ENCODE data around the gene MRPL36. TPM values are rescaled to one million over a fixed set of nuclear protein-coding genes. Genes with fewer than 3 reads are reported as not detected.

The MRPL36 gene
- total and polyA plus RNA-seq, 3 experiments from 2014 or later: 80.1 to 97.3 (median 95.4) TPM

- Mint-ChIP-seq H3K4me3 (no peak overlapping the region), H3K27me3 (peaks cover 4 to 32% of the 10 kb centered on the region in 2 donors), H3K4me1 (no peaks in the 10 kb centered on the region), H3K27ac (no peak overlapping the region), H3K9me3 (no peaks in the 10 kb centered on the region), H3K36me3 (peaks cover 0 to 2% (median 0%) of the 10 kb centered on the region in 3 donors)
- POLR2A ChIA-PET: no interaction called here
- CTCF ChIA-PET: no interaction called here
- Histone ChIP-seq H3K27ac (ENCODE audit: low read depth, low read length) (no peak overlapping the region), H3K27me3 (ENCODE audit: insufficient read depth, low read length, poor library complexity, severe bottlenecking) (no peaks in the 10 kb centered on the region), H3K4me3 (ENCODE audit: low read length) (no peak overlapping the region), H3K9me3 (ENCODE audit: low read length) (no peaks in the 10 kb centered on the region), H3K4me1 (ENCODE audit: insufficient read depth, low read length) (no peaks in the 10 kb centered on the region), H3K36me3 (ENCODE audit: insufficient read depth, low read length) (no peaks in the 10 kb centered on the region)
- DNase-seq: no peak
Measured at GRCh38 chr5:1834721-1835429, 35.2 kb upstream of the MRPL36 start.

- Mint-ChIP-seq H3K36me3 (peaks cover 0 to 2% (median 0%) of the 10 kb centered on the region in 3 donors), H3K27me3 (peaks cover 2 to 24% of the 10 kb centered on the region in 2 donors), H3K4me1 (no peaks in the 10 kb centered on the region), H3K4me3 (no peak overlapping the region), H3K9me3 (no peaks in the 10 kb centered on the region), H3K27ac (no peak overlapping the region)
- DNase-seq: no peak
- ChIA-PET POLR2A (no interaction called here), CTCF (no interaction called here)
- no peaks in the 10 kb centered on the region for H3K9me3 ChIP-seq (ENCODE audit: low read length)
- H3K27ac ChIP-seq (ENCODE audit: low read depth, low read length): no peak overlapping the region
- no peak overlapping the region for H3K4me3 ChIP-seq (ENCODE audit: low read length)
- H3K27me3 ChIP-seq (ENCODE audit: insufficient read depth, low read length, poor library complexity, severe bottlenecking): no peaks in the 10 kb centered on the region
- H3K4me1 ChIP-seq (ENCODE audit: insufficient read depth, low read length): no peaks in the 10 kb centered on the region
- no peaks in the 10 kb centered on the region for H3K36me3 ChIP-seq (ENCODE audit: insufficient read depth, low read length)
Measured at GRCh38 chr5:1834022-1834551, 34.5 kb upstream of the MRPL36 start.

GRCh38 chr5:1833264-1834021 lies 33.8 kb upstream of the MRPL36 start:
- Mint-ChIP-seq H3K9me3 (no peaks in the 10 kb centered on the region), H3K27me3 (peaks cover 0 to 22% of the 10 kb centered on the region in 2 donors), H3K4me1 (no peaks in the 10 kb centered on the region), H3K27ac (no peak overlapping the region), H3K4me3 (no peak overlapping the region), H3K36me3 (peaks cover 0 to 2% (median 0%) of the 10 kb centered on the region in 3 donors)
- no peak for DNase-seq
- POLR2A ChIA-PET: no interaction called here
- Histone ChIP-seq H3K27me3 (ENCODE audit: insufficient read depth, low read length, poor library complexity, severe bottlenecking) (no peaks in the 10 kb centered on the region), H3K4me1 (ENCODE audit: insufficient read depth, low read length) (no peaks in the 10 kb centered on the region), H3K4me3 (ENCODE audit: low read length) (no peak overlapping the region), H3K9me3 (ENCODE audit: low read length) (no peaks in the 10 kb centered on the region), H3K27ac (ENCODE audit: low read depth, low read length) (no peak overlapping the region), H3K36me3 (ENCODE audit: insufficient read depth, low read length) (no peaks in the 10 kb centered on the region)
- CTCF ChIA-PET: no interaction called here

- peaks cover 0 to 19% of the 10 kb centered on the region in 2 donors for H3K27me3 Mint-ChIP-seq
- H3K4me1 Mint-ChIP-seq: no peaks in the 10 kb centered on the region
- H3K27ac ChIP-seq (ENCODE audit: low read depth, low read length): no peak overlapping the region
- ChIA-PET CTCF (no interaction called here), POLR2A (no interaction called here)
- H3K4me3 ChIP-seq (ENCODE audit: low read length): no peak overlapping the region
- H3K36me3 Mint-ChIP-seq: peaks cover 0 to 2% (median 0%) of the 10 kb centered on the region in 3 donors
- H3K27ac Mint-ChIP-seq: no peak overlapping the region
- no peaks in the 10 kb centered on the region for H3K9me3 ChIP-seq (ENCODE audit: low read length)
- H3K4me3 Mint-ChIP-seq: no peak overlapping the region
- H3K4me1 ChIP-seq (ENCODE audit: insufficient read depth, low read length): no peaks in the 10 kb centered on the region
- H3K9me3 Mint-ChIP-seq: no peaks in the 10 kb centered on the region
- no peak for DNase-seq
- H3K27me3 ChIP-seq (ENCODE audit: insufficient read depth, low read length, poor library complexity, severe bottlenecking): no peaks in the 10 kb centered on the region
- H3K36me3 ChIP-seq (ENCODE audit: insufficient read depth, low read length): no peaks in the 10 kb centered on the region
Measured at GRCh38 chr5:1832511-1833250, 33.0 kb upstream of the MRPL36 start.

DNA sequence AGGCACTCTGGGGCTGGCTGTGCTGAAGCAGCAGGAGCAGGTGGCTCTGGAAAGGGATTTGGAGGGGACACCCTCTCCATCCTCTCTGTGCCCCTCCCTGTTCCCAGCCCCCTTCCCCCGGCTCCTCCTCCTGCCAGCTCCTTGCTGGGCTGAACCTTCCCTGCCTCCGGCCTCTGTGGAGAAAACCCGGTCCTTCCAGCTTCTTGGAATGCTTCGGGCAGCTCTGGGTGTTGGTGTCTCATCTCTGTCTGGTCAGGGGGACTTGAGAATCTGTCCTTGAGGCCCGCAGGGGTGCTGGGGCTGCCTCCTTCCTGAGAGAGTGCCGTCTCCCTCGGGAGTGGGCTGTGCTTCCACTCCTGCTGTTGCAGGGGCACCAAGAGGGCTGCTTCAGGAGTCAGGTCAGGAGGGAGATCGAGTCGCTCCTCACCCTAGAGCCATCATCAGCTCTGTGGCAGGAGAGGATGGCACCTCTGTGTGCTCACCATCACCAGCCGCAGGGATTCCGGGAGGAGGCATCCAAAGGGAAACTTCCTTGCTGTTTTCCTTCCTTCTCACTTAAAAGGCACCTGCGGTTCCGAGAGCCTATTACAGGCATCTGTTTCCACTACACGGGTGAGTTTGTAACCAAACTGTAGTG lies 32.2 kb upstream of the MRPL36 start:
- H3K27ac ChIP-seq (ENCODE audit: low read depth, low read length): no peak overlapping the region
- no peaks in the 10 kb centered on the region for H3K36me3 ChIP-seq (ENCODE audit: insufficient read depth, low read length)
- POLR2A ChIA-PET: no interaction called here
- CTCF ChIA-PET: no interaction called here
- no peaks in the 10 kb centered on the region for H3K27me3 ChIP-seq (ENCODE audit: insufficient read depth, low read length, poor library complexity, severe bottlenecking)
- Mint-ChIP-seq H3K4me3 (no peak overlapping the region), H3K9me3 (no peaks in the 10 kb centered on the region), H3K4me1 (no peaks in the 10 kb centered on the region), H3K27me3 (peaks cover 0 to 16% of the 10 kb centered on the region in 2 donors), H3K27ac (peak overlapping the region in 1 of 8 donors; percentile 43), H3K36me3 (peaks cover 0 to 4% (median 0%) of the 10 kb centered on the region in 3 donors)
- no peak for DNase-seq
- H3K4me3 ChIP-seq (ENCODE audit: low read length): no peak overlapping the region
- H3K4me1 ChIP-seq (ENCODE audit: insufficient read depth, low read length): no peaks in the 10 kb centered on the region
- H3K9me3 ChIP-seq (ENCODE audit: low read length): no peaks in the 10 kb centered on the region

DNA sequence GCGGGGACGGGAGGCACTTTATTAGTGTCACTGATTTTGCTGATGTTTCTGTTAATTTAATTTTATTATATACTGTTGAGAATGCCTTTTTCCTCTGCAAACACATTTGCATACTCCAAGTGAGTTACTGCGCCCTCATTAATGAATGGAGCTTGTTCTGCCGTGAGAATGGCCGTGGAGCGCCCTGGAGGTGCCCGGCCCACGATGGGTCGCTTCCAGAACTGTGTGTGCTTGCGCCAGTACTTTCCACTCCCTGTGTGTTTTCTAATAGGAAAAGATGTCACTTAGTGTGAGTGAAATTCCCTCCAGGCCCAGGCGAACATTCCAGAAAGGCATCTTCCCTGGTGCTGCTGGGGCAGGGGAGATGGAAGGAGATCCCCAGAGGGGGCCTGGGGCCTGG lies 31.6 kb upstream of the MRPL36 start:
- Histone ChIP-seq H3K27me3 (ENCODE audit: insufficient read depth, low read length, poor library complexity, severe bottlenecking) (no peaks in the 10 kb centered on the region), H3K4me1 (ENCODE audit: insufficient read depth, low read length) (no peaks in the 10 kb centered on the region), H3K9me3 (ENCODE audit: low read length) (no peaks in the 10 kb centered on the region), H3K4me3 (ENCODE audit: low read length) (no peak overlapping the region), H3K27ac (ENCODE audit: low read depth, low read length) (no peak overlapping the region), H3K36me3 (ENCODE audit: insufficient read depth, low read length) (no peaks in the 10 kb centered on the region)
- H3K36me3 Mint-ChIP-seq: peaks cover 0 to 4% (median 0%) of the 10 kb centered on the region in 3 donors
- H3K27me3 Mint-ChIP-seq: peaks cover 0 to 15% of the 10 kb centered on the region in 2 donors
- no peaks in the 10 kb centered on the region for H3K9me3 Mint-ChIP-seq
- no peak for DNase-seq
- H3K4me1 Mint-ChIP-seq: no peaks in the 10 kb centered on the region
- H3K4me3 Mint-ChIP-seq: no peak overlapping the region
- ChIA-PET POLR2A (no interaction called here), CTCF (no interaction called here)
- no peak overlapping the region for H3K27ac Mint-ChIP-seq

DNA sequence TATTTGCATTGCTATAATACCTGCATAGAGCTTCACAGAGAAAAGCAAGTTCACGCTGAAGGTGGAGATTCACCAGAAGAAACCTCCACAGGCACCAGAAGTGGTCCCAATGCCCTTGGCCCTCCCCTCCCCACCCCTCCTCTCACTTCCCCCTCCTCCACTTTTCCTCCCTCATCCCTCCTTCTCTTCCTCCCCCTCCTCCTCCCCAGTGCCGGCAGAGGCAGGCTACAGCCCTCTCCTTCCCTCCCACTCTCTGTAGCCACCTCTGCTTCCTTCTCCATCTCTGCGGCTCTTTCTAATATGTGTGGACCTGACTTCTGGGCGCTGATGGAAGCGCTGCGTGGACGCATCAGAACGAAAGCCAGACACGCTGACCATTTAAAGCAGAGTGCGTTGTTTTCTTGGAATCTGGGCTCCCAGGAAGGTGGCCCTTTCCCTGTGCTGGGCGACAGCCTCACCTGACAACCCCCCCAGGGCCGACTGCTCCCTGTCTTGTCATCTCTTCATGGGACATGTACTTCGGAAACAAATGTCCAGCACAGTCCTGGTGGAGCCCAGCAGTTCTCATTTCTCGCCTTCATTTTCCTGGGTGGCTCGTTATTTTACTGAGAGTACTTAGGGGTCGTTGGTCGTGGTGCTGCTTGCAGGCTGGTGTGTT lies 31.1 kb upstream of the MRPL36 start:
- Histone ChIP-seq H3K27me3 (ENCODE audit: insufficient read depth, low read length, poor library complexity, severe bottlenecking) (no peaks in the 10 kb centered on the region), H3K36me3 (ENCODE audit: insufficient read depth, low read length) (no peaks in the 10 kb centered on the region), H3K27ac (ENCODE audit: low read depth, low read length) (no peak overlapping the region), H3K9me3 (ENCODE audit: low read length) (no peaks in the 10 kb centered on the region), H3K4me3 (ENCODE audit: low read length) (no peak overlapping the region), H3K4me1 (ENCODE audit: insufficient read depth, low read length) (no peaks in the 10 kb centered on the region)
- H3K36me3 Mint-ChIP-seq: peaks cover 0 to 9% (median 0%) of the 10 kb centered on the region in 3 donors
- no peaks in the 10 kb centered on the region for H3K9me3 Mint-ChIP-seq
- POLR2A ChIA-PET: no interaction called here
- H3K4me1 Mint-ChIP-seq: no peaks in the 10 kb centered on the region
- H3K4me3 Mint-ChIP-seq: no peak overlapping the region
- peaks cover 0 to 11% of the 10 kb centered on the region in 2 donors for H3K27me3 Mint-ChIP-seq
- CTCF ChIA-PET: no interaction called here
- DNase-seq: no peak
- no peak overlapping the region for H3K27ac Mint-ChIP-seq

Data from CD8-positive, alpha-beta memory T cell (primary cell).